Activated CD8-positive, alpha-beta memory T cell treated with anti-CD3 and anti-CD28 coated beads, Interleukin-2, amount 50 U/mL, for 48 hours (primary cell): Measurements from ENCODE around the gene ZNF146.
"Not testable (repeated sequence)": the region's sequence is repeated elsewhere in the genome, so short reads cannot be mapped to it uniquely, and the experiment has no call there.

ENCODE experiments used
- DNase-seq: peaks from one replicate; pipeline ENCODE4 v3.0.0-alpha.2; 2020

Gene ZNF146

GRCh38 chr19:36236304-36236945 is 21.5 kb downstream of the ZNF146 start:
- no peak for DNase-seq

GRCh38 chr19:36236946-36237310 is 22.0 kb downstream of the ZNF146 start:
- no peak for DNase-seq

- DNase-seq, result no peak
Measured at GRCh38 chr19:36244066-36244465, 29.2 kb downstream of the ZNF146 start.

- DNase-seq, result no peak
Measured at GRCh38 chr19:36245210-36246005, 30.5 kb downstream of the ZNF146 start.

DNA sequence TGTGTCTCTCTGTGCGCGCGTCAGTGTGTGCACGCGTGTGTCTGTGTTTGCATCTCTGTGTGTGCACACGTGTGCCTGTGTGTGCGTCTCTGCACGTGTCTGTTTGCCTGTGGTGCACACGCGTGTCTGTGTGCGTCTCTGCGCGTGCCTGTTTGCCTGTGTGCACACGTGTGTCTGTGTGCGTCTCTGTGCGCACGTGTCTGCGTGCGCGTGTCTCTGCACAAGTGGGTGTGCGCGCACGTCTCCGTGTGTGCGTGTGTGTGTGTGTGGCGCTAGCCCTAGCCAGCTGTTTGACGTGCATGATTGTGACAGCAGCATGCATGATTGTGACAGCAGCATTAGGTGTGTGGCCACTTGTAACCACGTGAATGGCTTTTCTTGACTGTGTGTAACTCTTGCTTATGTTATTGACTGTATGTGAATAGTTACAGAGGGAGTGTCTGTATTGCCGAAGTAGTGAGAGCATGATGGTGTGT is 31.1 kb downstream of the ZNF146 start:
- no peak for DNase-seq

- DNase-seq, result no peak
Measured at GRCh38 chr19:36252047-36252446, 37.1 kb downstream of the ZNF146 start.

DNA sequence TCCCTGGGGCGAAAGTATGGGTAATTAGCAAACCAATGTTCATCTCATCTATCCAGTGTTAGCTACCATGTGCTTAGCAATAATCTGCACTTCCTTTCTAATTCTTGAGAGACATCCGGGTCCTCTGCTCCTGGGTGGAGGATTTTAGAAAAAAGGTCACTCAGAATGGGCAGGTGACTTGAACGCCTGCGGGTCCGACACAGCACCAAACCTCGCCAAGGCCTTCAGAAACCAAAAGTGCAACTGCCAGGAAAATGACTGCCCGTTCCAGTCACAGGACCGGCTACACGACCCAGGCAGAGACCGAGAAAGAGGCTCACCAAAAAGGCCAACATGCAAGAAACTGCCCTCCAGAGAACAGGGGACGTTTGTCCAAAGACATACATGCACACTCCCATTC is 39.9 kb downstream of the ZNF146 start:
- no peak for DNase-seq

GRCh38 chr19:36255316-36255715 is 40.4 kb downstream of the ZNF146 start:
- no peak for DNase-seq

- no peak for DNase-seq
Measured at GRCh38 chr19:36256064-36256463, 41.2 kb downstream of the ZNF146 start.

GRCh38 chr19:36256853-36257519 is 42.1 kb downstream of the ZNF146 start:
- no peak for DNase-seq

DNA sequence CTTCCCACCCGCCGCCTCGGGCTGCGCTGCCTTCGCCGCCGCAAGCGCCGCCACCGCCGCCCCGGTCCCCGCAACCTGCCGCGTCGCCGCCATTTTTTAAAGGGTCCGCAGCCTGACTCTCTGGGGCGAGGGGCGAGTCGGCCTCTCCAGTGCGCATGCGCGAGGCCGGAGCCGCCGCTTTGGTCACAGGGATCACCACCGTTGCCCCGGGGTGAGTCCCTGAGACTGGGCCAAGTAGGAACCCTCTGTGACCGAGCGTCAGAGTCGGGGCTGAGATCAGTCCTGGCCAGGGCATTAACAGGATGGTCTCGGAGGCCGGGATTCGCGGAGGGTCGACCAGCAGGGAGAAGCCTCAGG is 42.6 kb downstream of the ZNF146 start:
- no peak for DNase-seq

DNA sequence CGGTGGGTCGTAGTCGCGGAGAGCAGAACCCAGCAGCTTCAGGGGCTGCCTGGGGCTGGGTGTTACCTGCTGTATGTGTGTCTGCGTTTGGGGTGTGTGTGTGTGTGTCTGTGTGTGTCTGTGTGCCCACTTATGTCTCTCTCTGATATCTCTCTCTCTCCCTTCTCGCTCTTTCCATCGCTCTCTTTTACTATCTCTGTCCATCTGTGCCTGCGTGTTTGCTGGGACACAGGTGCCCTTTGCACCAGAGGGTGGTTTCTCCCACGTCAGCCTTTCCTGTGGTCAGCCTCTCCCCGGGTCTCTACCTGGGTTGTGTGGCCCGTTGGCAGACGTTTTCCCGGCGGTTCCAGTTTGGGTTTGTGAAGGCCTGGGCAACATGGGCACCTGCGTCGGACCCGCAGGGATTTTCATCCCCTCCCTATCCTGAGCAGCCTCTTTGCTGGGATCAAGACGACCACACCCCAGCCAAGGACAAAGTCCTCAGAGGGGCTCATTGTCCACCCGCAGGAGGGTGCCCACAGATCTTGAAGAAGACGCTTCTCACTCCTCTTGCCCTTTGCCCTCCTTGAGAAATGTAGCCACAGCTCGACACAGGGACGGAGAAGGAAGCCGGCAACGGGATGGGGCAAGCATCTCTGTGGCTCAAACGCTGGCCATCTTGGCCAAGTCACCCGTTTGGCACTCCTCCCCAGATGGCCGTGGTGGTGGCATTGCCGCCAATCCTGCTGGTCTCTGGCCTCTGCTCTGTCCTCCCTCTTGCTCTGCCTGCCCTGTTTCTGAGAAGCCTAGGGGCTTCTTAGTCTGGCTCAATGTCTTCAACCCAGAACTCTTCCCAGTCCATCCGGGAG is 43.3 kb downstream of the ZNF146 start:
- no peak for DNase-seq

GRCh38 chr19:36259211-36259610 is 44.3 kb downstream of the ZNF146 start:
- no peak for DNase-seq

DNA sequence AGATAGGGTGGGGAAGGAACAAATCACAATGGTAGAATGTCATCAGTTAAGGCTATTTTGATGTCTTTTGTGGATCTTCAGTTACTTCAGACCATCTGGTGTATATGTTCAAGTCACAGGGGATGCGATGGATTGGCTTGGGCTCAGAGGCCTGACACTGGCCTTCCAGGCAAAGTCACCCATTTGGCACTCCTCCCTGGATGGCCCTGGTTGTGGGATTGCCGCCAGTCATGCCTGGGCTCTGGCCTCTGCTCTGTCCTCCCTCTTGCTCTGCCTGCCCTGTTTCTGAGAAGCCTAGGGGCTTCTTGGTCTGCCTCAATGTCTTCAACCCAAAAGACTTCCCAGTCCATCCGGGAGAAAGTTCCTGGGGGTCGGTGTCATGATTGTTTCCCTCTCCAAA is 50.2 kb downstream of the ZNF146 start:
- no peak for DNase-seq

- no peak for DNase-seq
Measured at GRCh38 chr19:36265856-36266374, 51.0 kb downstream of the ZNF146 start.

GRCh38 chr19:36266375-36266961 is 51.6 kb downstream of the ZNF146 start:
- no peak for DNase-seq

GRCh38 chr19:36267061-36267845 is 52.3 kb downstream of the ZNF146 start:
- no peak for DNase-seq

- DNase-seq, result not testable (repeated sequence)
Measured at GRCh38 chr19:36268081-36268480, 53.2 kb downstream of the ZNF146 start.

GRCh38 chr19:36268591-36268990 is 53.7 kb downstream of the ZNF146 start:
- DNase-seq, result not testable (repeated sequence)

DNA sequence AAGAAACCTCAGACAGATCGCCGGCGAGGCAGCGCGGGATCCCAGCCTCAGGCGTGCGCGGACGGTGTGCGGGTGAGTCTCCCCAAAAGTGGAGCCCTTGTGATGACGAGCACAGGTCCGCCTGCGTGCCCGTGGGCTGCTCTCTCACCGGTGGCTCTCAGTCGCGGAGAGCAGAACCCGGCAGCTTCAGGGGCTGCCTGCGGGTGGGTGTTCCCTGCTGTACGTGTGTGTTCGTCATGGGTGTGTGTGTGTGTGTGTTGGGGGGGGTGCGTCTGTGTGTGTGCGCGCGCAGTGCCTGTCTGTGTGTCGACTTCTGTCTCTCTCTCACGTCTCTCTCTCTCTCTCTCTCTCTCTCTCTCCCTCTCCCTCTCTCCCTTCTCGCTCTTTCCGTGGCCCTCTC is 54.4 kb downstream of the ZNF146 start:
- DNase-seq, result not testable (repeated sequence)
